ENCODE measurements around the gene ARMC2. TPM values are rescaled to one million over a fixed set of nuclear protein-coding genes. Genes with fewer than 3 reads are reported as not detected.

The ARMC2 gene
- total and polyA plus RNA-seq, 2 of the 8 experiments (the other 6 are each of a cell fraction or from before 2014, with no cell fraction given): 1.6 to 4.4 TPM

DNA sequence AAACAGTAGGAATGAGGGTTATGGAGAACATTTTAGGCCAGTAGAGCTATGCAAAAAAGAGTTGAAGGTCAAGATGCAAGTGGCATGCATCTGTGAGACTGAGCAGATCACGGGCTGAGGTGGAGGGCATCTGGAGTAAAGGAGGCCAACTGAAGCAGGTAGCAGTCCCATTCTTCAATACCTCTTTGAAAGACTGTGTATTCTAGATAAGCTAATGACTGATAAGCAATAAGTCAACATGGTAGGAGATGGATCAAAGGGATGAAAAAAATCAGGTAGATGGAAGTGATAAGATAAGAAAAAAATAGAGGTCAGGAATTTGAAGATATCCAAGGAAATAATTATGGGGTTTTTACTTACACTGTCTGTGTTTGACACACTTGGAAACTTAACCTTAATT lies 55.6 kb downstream of the ARMC2 start:
- no peak for FAIRE-seq
- TF ChIP-seq JUN (IDR thresholded peaks at IDR 0.05; ENCODE audit: low read depth, low read length): no peak
- no peak for TF ChIP-seq TCF12 (IDR thresholded peaks at IDR 0.05; ENCODE audit: low read depth, low read length)
- no peak for TF ChIP-seq SIRT6 (IDR thresholded peaks at IDR 0.05; ENCODE audit: low read length)
- TF ChIP-seq RNF2 (IDR thresholded peaks at IDR 0.05; ENCODE audit: borderline replicate concordance, low read depth, low read length, missing control alignments, poor library complexity, severe bottlenecking): no peak
- TF ChIP-seq TAF7 (optimal IDR thresholded peaks at IDR 0.05; ENCODE audit: borderline replicate concordance, low read depth, low read length): no peak
- no peak for TF ChIP-seq SIX5 (IDR thresholded peaks at IDR 0.05; ENCODE audit: low read depth, low read length)
- TF ChIP-seq, protein P1, sequence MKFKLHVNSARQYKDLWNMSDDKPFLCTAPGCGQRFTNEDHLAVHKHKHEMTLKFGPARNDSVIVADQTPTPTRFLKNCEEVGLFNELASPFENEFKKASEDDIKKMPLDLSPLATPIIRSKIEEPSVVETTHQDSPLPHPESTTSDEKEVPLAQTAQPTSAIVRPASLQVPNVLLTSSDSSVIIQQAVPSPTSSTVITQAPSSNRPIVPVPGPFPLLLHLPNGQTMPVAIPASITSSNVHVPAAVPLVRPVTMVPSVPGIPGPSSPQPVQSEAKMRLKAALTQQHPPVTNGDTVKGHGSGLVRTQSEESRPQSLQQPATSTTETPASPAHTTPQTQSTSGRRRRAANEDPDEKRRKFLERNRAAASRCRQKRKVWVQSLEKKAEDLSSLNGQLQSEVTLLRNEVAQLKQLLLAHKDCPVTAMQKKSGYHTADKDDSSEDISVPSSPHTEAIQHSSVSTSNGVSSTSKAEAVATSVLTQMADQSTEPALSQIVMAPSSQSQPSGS (IDR thresholded peaks at IDR 0.05; ENCODE audit: low read length): no peak
- no peak for TF ChIP-seq RAD21 (IDR thresholded peaks at IDR 0.05 in 1 of 2, conservative IDR thresholded peaks at IDR 0.05 in 1 of 2; ENCODE audit: low read depth in 2 of 2, low read length in 2 of 2)
- TF ChIP-seq KDM4A (IDR thresholded peaks at IDR 0.05; ENCODE audit: low read depth, low read length, severe bottlenecking): no peak
- TF ChIP-seq, protein P2, sequence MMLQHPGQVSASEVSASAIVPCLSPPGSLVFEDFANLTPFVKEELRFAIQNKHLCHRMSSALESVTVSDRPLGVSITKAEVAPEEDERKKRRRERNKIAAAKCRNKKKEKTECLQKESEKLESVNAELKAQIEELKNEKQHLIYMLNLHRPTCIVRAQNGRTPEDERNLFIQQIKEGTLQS (IDR thresholded peaks at IDR 0.05; ENCODE audit: insufficient read depth, low read depth, low read length): no peak
- TF ChIP-seq POU5F1 (IDR thresholded peaks at IDR 0.05; ENCODE audit: low read depth, low read length): no peak
- no peak for TF ChIP-seq TAF1 (IDR thresholded peaks at IDR 0.05; ENCODE audit: low read depth, low read length)

More for the DNA sequence above, 55.6 kb downstream of the ARMC2 start:
- Histone ChIP-seq H4K5ac (ENCODE audit: insufficient read length, low read depth, low read length) (peak overlapping the region; percentile 19), H3K4ac (replicated peaks; ENCODE audit: insufficient read length, low read depth, low read length) (no peak overlapping the region), H3K4me3 (ENCODE audit: extremely low read depth in 1 of 4, insufficient read depth in 2 of 4, low read depth in 3 of 4, low read length in 4 of 4) (no peak overlapping the region), H3K9ac (replicated peaks in 1 of 4; ENCODE audit: extremely low read depth in 1 of 4, low read depth in 3 of 4, low read length in 3 of 4) (no peak overlapping the region), H2BK20ac (ENCODE audit: low read length) (no peak overlapping the region), H4K20me1 (replicated peaks in 1 of 2; ENCODE audit: control insufficient read depth in 1 of 2, insufficient read depth in 2 of 2, low read length in 2 of 2) (no peaks in the 10 kb centered on the region), H2BK5ac (ENCODE audit: low read depth, low read length) (no peak overlapping the region), H4K8ac (ENCODE audit: extremely low read depth, insufficient read depth, low read length) (no peak overlapping the region), H4K91ac (replicated peaks; ENCODE audit: insufficient read length, low read length) (no peak overlapping the region), H2AK5ac (ENCODE audit: low read depth, low read length) (no peak overlapping the region), H3K18ac (ENCODE audit: extremely low read depth, low read length) (no peak overlapping the region), H2BK120ac (replicated peaks; ENCODE audit: low read depth, low read length) (no peak overlapping the region), H3K27ac (ENCODE audit: low read depth, low read length) (no peak overlapping the region), H3K79me2 (ENCODE audit: control insufficient read depth in 1 of 2, insufficient read depth in 2 of 2, low read length in 2 of 2) (no peaks in the 10 kb centered on the region), H3K56ac (replicated peaks; ENCODE audit: insufficient read length, low read depth, low read length) (no peak overlapping the region), H2AFZ (ENCODE audit: low read length) (no peak overlapping the region), H3K27me3 (replicated peaks in 1 of 4; ENCODE audit: control insufficient read depth in 3 of 4, extremely low read depth in 1 of 4, insufficient read depth in 3 of 4, low read length in 3 of 4) (no peaks in the 10 kb centered on the region), H3K4me2 (ENCODE audit: insufficient read depth in 1 of 2, low read depth in 2 of 2, low read length in 2 of 2) (no peak overlapping the region), H3K36me3 (ENCODE audit: control insufficient read depth in 2 of 4, insufficient read depth in 4 of 4, low read length in 3 of 4) (no peaks in the 10 kb centered on the region), H3K23me2 (ENCODE audit: low read depth, low read length) (no peaks in the 10 kb centered on the region), H3K9me3 (ENCODE audit: insufficient read depth in 2 of 2, low read depth in 1 of 2, low read length in 1 of 2) (no peaks in the 10 kb centered on the region), H2BK12ac (ENCODE audit: low read depth, low read length) (no peak overlapping the region), H3K23ac (ENCODE audit: insufficient read length) (no peak overlapping the region), H3K79me1 (ENCODE audit: low read depth, low read length) (no peaks in the 10 kb centered on the region), H3K14ac (ENCODE audit: insufficient read length) (no peak overlapping the region), H3K4me1 (replicated peaks in 1 of 4; ENCODE audit: control insufficient read depth in 3 of 4, insufficient read depth in 4 of 4, low read length in 3 of 4) (no peaks in the 10 kb centered on the region), H2BK15ac (ENCODE audit: low read length) (no peak overlapping the region)
- POLR2A ChIA-PET (ENCODE audit: partially characterized antibody): no interaction called here
- CTCF ChIA-PET (ENCODE audit: partially characterized antibody): interaction anchor here (3.4 kb wide), 1 partner anchor 10 kb away, joined by 15 read pairs; no protein-coding TSS in a partner anchor
- no peak for DNase-seq (ENCODE audit: low read depth in 1 of 2, low spot score in 2 of 2)
- WGBS, 2 experiments (ENCODE audit: extremely low coverage in 1 of 2, insufficient coverage in 1 of 2, insufficient read length in 1 of 2, insufficient replicate concordance in 2 of 2, low coverage in 1 of 2, low lambda C conversion rate in 2 of 2, missing lambda C conversion rate in 1 of 2): 87% methylated on average over 1 of the region's 1 CpG; no CpG with 5 or more reads in 1 of the 2 experiments

Measured in H1 (cell line).